DND-41 (cell line): ENCODE data around the gene ZYG11A.

Experiments used
- ATAC-seq: fragments of 200-7000 bp; cut with Tn5 transposase; 3 replicates; pipeline ENCODE4 v1.9.1; 2021; ENCODE audit warnings: low read depth; ENCODE audit not compliant: insufficient read depth
- DNase-seq: peaks from one replicate; pipeline ENCODE4 v3.0.0-alpha.2; 2020
- H2AFZ ChIP-seq: 2 replicates; pipeline ENCODE4 v1.6.0; 2012; ENCODE audit warnings: low read depth, low read length
- H3K27ac ChIP-seq: 2 replicates; pipeline ENCODE4 v1.5.1; 2012; ENCODE audit warnings: low read length, inconsistent platforms
- H3K27me3 ChIP-seq: fragments of 200-600 bp; sonication (generic); 2 replicates; pipeline ENCODE4 v1.6.0; 2012; ENCODE audit warnings: low read length, mild to moderate bottlenecking, inconsistent platforms; ENCODE audit not compliant: insufficient read depth, poor library complexity
- H3K36me3 ChIP-seq: 2 replicates; pipeline ENCODE4 v1.5.1; 2012; ENCODE audit warnings: low read length, inconsistent platforms; ENCODE audit not compliant: insufficient read depth
- H3K4me1 ChIP-seq: 2 replicates; pipeline ENCODE4 v1.5.1; 2012; ENCODE audit warnings: mild to moderate bottlenecking, low read length; ENCODE audit not compliant: insufficient read depth
- H3K4me2 ChIP-seq: 2 replicates; pipeline ENCODE4 v1.6.0; 2012; ENCODE audit warnings: mild to moderate bottlenecking, moderate library complexity, low read length, inconsistent platforms; ENCODE audit not compliant: insufficient read depth
- H3K4me3 ChIP-seq, 2 experiments: fragments of 200-600 bp in 1 of 2; shearing (Covaris generic) in 1 of 2; 2 replicates each; pipeline ENCODE4 v1.5.1; 2012 to 2016; ENCODE audit warnings: inconsistent platforms in 2 of 2, low read length in 2 of 2, mild to moderate bottlenecking in 2 of 2, low read depth in 1 of 2, moderate library complexity in 1 of 2
- H3K79me2 ChIP-seq: 2 replicates; pipeline ENCODE4 v1.6.0; 2012; ENCODE audit warnings: low read length, inconsistent platforms; ENCODE audit not compliant: insufficient read depth
- H3K9ac ChIP-seq: 2 replicates; pipeline ENCODE4 v1.6.0; 2012; ENCODE audit warnings: low read depth, mild to moderate bottlenecking, inconsistent platforms, low read length, moderate library complexity
- H3K9me3 ChIP-seq: 2 replicates; pipeline ENCODE4 v1.5.1; 2012; ENCODE audit warnings: low read length, moderate library complexity, mild to moderate bottlenecking, inconsistent platforms; ENCODE audit not compliant: insufficient read depth, severe bottlenecking
- H4K20me1 ChIP-seq: 2 replicates; pipeline ENCODE4 v1.6.0; 2012; ENCODE audit warnings: low read length; ENCODE audit not compliant: insufficient read depth
- EZH2 ChIP-seq: IDR thresholded peaks from 3 replicates; pipeline ENCODE4 v1.6.1; 2012; ENCODE audit warnings: borderline replicate concordance, low read depth, mild to moderate bottlenecking, moderate library complexity, low read length, inconsistent platforms; ENCODE audit not compliant: severe bottlenecking
- TF ChIP-seq, protein P1 (sequence below): IDR thresholded peaks from 2 replicates; pipeline ENCODE4 v1.5.1; 2012; ENCODE audit warnings: borderline replicate concordance, low read length, moderate library complexity, mild to moderate bottlenecking; ENCODE audit not compliant: poor library complexity, severe bottlenecking; ENCODE audit errors: extremely low read depth

The ZYG11A gene

GRCh38 chr1:52906135-52906603, 63.6 kb downstream of the ZYG11A start:
- no peak overlapping the region for H3K4me2 ChIP-seq
- no peak overlapping the region for H3K27ac ChIP-seq
- H3K9me3 ChIP-seq, result no peaks in the 10 kb centered on the region
- ATAC-seq (no peak), DNase-seq (no peak)
- H3K4me3 ChIP-seq, result no peak overlapping the region
- peaks cover 2% of the 10 kb centered on the region; the same call in 1 of the 2 replicates for H3K4me1 ChIP-seq
- H3K36me3 ChIP-seq, result no peaks in the 10 kb centered on the region
- H3K79me2 ChIP-seq, result no peaks in the 10 kb centered on the region
- TF ChIP-seq, protein P1, sequence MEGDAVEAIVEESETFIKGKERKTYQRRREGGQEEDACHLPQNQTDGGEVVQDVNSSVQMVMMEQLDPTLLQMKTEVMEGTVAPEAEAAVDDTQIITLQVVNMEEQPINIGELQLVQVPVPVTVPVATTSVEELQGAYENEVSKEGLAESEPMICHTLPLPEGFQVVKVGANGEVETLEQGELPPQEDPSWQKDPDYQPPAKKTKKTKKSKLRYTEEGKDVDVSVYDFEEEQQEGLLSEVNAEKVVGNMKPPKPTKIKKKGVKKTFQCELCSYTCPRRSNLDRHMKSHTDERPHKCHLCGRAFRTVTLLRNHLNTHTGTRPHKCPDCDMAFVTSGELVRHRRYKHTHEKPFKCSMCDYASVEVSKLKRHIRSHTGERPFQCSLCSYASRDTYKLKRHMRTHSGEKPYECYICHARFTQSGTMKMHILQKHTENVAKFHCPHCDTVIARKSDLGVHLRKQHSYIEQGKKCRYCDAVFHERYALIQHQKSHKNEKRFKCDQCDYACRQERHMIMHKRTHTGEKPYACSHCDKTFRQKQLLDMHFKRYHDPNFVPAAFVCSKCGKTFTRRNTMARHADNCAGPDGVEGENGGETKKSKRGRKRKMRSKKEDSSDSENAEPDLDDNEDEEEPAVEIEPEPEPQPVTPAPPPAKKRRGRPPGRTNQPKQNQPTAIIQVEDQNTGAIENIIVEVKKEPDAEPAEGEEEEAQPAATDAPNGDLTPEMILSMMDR, result no peak
- no peak for TF ChIP-seq EZH2
- H3K27me3 ChIP-seq, result no peaks in the 10 kb centered on the region
- no peak overlapping the region for H2AFZ ChIP-seq
- no peaks in the 10 kb centered on the region for H4K20me1 ChIP-seq
- H3K9ac ChIP-seq, result no peak overlapping the region

DNA sequence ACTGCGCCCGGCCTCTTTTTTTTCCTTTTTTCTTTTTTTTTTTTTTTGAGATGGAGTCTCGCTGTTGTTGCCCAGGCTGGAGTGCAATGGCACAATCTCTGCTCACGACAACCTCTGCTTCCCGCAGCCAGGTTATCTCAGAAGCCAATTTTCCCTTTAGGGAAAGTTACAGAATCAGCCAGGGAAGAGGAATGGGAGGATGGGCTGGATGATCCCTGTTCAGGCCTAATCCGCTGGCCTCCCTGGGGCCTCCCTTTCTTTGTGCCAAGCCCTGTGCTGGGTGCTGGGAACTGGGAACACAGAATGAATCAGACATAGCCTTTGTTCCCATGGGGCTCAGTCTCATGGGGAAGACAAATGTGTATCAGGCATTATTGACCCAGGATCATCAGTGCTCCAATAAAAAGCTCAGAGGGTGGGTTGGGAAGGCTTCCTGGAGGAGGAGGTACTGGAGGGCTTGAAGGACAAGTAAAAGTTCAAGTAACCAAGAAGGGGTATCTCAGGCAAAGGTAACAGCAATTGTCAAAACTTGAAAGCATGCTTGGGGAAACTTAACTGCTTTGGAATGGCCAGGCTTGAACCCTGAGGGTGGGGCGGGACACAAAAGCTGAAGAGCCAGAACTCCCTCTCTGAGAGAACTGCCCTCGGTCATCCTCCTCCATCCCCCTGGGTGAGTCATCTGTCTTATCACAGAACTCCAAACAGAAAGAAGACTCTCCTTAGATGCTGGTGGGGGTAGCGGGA, 64.7 kb downstream of the ZYG11A start:
- H3K27ac ChIP-seq, result no peak overlapping the region
- no peak overlapping the region for H3K4me3 ChIP-seq
- no peaks in the 10 kb centered on the region for H4K20me1 ChIP-seq
- H3K9ac ChIP-seq, result no peak overlapping the region
- no peak overlapping the region for H2AFZ ChIP-seq
- TF ChIP-seq, protein P1, result no peak
- TF ChIP-seq EZH2, result no peak
- no peak for ATAC-seq
- H3K79me2 ChIP-seq, result no peaks in the 10 kb centered on the region
- H3K36me3 ChIP-seq, result no peaks in the 10 kb centered on the region
- DNase-seq, result no peak
- no peaks in the 10 kb centered on the region for H3K9me3 ChIP-seq
- peaks cover 2% of the 10 kb centered on the region; the same call in 1 of the 2 replicates for H3K4me1 ChIP-seq
- no peaks in the 10 kb centered on the region for H3K27me3 ChIP-seq
- no peak overlapping the region for H3K4me2 ChIP-seq

DNA sequence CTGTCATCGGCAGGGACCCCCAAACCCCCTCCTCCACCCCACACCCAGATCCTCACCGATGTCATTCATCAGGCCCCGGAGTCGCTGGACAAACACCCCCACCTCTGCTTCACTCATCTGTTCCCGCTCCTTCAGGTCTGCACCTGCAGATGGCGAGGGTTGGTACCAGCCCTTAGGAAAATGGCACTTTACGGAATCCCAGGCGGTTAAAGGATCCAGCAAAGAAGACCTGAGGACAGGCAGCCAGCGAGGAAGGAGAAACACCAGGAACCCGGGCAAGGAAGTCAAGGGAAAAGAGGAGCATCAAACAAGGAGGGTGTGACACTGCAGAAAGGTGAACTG, 65.2 kb downstream of the ZYG11A start:
- Histone ChIP-seq H3K4me2 (no peak overlapping the region), H3K9me3 (no peaks in the 10 kb centered on the region), H3K4me3 (no peak overlapping the region), H3K27ac (no peak overlapping the region), H3K9ac (no peak overlapping the region), H4K20me1 (no peaks in the 10 kb centered on the region), H2AFZ (no peak overlapping the region), H3K27me3 (no peaks in the 10 kb centered on the region), H3K36me3 (no peaks in the 10 kb centered on the region), H3K4me1 (peaks cover 2% of the 10 kb centered on the region; the same call in 1 of the 2 replicates), H3K79me2 (no peaks in the 10 kb centered on the region)
- no peak for ATAC-seq
- DNase-seq, result no peak
- TF ChIP-seq EZH2, result no peak
- TF ChIP-seq, protein P1, result no peak
